ENCODE data around the gene COL10A1.

The COL10A1 gene

GRCh38 chr6:116152620-116153019 is 26.7 kb upstream of the COL10A1 start:
- Mint-ChIP-seq H3K27me3 (no peaks in the 10 kb centered on the region), H3K27ac (no peak overlapping the region), H3K9me3 (no peaks in the 10 kb centered on the region), H3K36me3 (ENCODE audit: insufficient read depth) (peaks cover 6% of the 10 kb centered on the region), H3K4me1 (ENCODE audit: low read depth in 2 of 2) (peaks cover 2% of the 10 kb centered on the region in 2 donors), H3K4me3 (no peak overlapping the region)
- no peak for DNase-seq
- ATAC-seq (replicated peaks) = no peak

DNA sequence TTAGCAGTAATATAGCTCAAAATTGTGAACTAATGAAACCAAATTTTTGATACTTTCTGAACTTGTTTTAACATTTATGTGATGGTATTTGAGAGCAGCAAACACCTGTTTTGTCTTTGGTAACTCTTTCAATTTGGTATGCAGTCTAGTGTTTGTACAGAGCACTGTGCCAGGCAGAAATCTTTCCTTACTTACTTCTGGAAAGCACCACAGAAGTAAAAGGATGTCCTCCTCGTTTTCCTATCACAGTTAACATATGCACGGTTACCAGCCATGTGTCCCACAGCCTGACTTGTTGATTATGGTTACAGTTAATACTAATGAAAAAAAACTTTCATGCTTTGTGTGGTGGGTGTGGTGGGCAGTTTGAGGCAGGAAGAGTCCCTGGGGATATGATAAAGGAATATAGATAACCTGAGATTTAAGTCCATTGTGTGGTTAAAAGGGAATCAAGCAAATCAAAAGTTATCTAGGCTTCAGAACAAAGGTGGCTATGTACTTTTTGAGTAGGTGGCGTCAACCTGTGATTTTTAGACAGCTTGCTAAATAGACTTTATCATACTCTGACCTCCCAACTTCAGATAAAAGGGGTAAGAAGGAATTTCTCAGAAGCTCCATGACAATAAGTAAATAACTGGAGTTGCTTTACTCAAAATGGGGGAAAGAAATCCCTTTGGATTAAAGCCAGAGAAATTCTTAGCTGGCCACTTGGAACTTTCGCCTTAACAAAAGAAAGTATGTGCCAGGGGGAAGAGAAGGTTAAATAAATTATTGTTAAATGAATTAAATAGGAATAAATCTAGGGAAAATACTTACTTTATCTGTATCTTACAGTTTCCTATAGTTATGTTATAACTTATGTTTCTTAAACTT is 20.1 kb upstream of the COL10A1 start:
- Mint-ChIP-seq H3K36me3 (ENCODE audit: insufficient read depth) (peaks cover 13% of the 10 kb centered on the region), H3K27ac (no peak overlapping the region), H3K4me1 (ENCODE audit: low read depth in 2 of 2) (peaks cover 2 to 3% of the 10 kb centered on the region in 2 donors), H3K4me3 (no peak overlapping the region), H3K27me3 (no peaks in the 10 kb centered on the region), H3K9me3 (no peaks in the 10 kb centered on the region)
- DNase-seq (no peak), ATAC-seq (replicated peaks) (no peak)

DNA sequence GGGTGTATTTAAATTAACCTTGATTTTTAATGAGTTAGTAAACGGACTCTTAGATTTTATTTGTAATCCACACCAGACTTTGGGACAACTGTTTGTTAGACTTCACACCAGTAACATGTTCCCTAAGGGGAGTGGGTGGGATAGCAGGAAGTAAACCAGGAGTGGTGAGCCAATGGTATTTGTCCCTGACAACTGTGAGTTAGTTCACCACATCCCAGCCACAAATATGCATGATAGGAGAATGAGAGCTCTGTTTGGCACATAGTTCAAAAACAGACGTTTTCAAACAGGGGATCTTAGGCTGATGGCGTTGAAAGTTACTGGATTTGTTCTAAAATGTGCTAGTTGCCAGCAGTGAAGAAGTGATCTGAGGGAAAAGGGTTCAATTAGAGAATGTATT is 18.7 kb upstream of the COL10A1 start:
- H3K4me3 Mint-ChIP-seq = no peak overlapping the region
- no peaks in the 10 kb centered on the region for H3K27me3 Mint-ChIP-seq
- peaks cover 3 to 5% of the 10 kb centered on the region in 2 donors for H3K4me1 Mint-ChIP-seq (ENCODE audit: low read depth in 2 of 2)
- H3K27ac Mint-ChIP-seq = no peak overlapping the region
- H3K36me3 Mint-ChIP-seq (ENCODE audit: insufficient read depth) = peaks cover 11% of the 10 kb centered on the region
- ATAC-seq (replicated peaks) (no peak), DNase-seq (no peak)
- H3K9me3 Mint-ChIP-seq = no peaks in the 10 kb centered on the region

DNA sequence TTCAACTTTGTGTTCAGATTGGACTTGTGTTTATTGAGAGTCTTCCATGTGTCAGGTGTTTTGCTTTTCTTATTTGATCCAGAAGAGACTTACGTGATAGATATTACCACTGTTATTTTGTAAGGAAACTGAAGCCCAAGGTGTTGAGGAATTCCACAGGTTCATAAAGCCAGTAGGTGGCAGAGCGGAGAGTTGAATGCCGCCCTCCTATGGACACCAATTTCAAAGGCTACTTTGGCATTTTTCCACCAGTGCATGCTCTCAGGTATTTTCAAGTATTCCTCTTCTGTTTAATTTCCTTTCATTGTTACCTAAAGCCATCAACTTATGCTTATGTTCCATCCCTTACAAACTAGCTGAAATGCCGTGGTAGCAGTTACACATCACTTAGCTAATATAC is 14.0 kb upstream of the COL10A1 start:
- H3K27me3 Mint-ChIP-seq = no peaks in the 10 kb centered on the region
- H3K36me3 Mint-ChIP-seq (ENCODE audit: insufficient read depth) = peaks cover 15% of the 10 kb centered on the region
- peaks cover 17 to 18% of the 10 kb centered on the region in 2 donors for H3K4me1 Mint-ChIP-seq (ENCODE audit: low read depth in 2 of 2)
- H3K4me3 Mint-ChIP-seq = no peak overlapping the region
- ATAC-seq (replicated peaks) = no peak
- no peaks in the 10 kb centered on the region for H3K9me3 Mint-ChIP-seq
- no peak for DNase-seq
- H3K27ac Mint-ChIP-seq = peak overlapping the region; percentile 26 to 54

- DNase-seq (peak; percentile 17 to 33 (median 29)), ATAC-seq (replicated peaks) (peak; percentile 92)
- Mint-ChIP-seq H3K9me3 (no peaks in the 10 kb centered on the region), H3K4me3 (peak overlapping the region; percentile 50 to 54), H3K4me1 (ENCODE audit: low read depth in 2 of 2) (peaks cover 25 to 28% of the 10 kb centered on the region in 2 donors), H3K27me3 (no peaks in the 10 kb centered on the region), H3K36me3 (ENCODE audit: insufficient read depth) (peaks cover 11% of the 10 kb centered on the region), H3K27ac (peak overlapping the region; percentile 84 to 88)
Measured at GRCh38 chr6:116136933-116137340, 11.0 kb upstream of the COL10A1 start.

- no peak for ATAC-seq (replicated peaks)
- peak overlapping the region; percentile 50 to 54 for H3K4me3 Mint-ChIP-seq
- peaks cover 25 to 28% of the 10 kb centered on the region in 2 donors for H3K4me1 Mint-ChIP-seq (ENCODE audit: low read depth in 2 of 2)
Measured at GRCh38 chr6:116136373-116136772, 10.4 kb upstream of the COL10A1 start.

GRCh38 chr6:116133453-116133852 is 7.5 kb upstream of the COL10A1 start:
- H3K9me3 Mint-ChIP-seq = no peaks in the 10 kb centered on the region
- no peak overlapping the region for H3K4me3 Mint-ChIP-seq
- peaks cover 22 to 28% of the 10 kb centered on the region in 2 donors for H3K4me1 Mint-ChIP-seq (ENCODE audit: low read depth in 2 of 2)
- peaks cover 8% of the 10 kb centered on the region for H3K36me3 Mint-ChIP-seq (ENCODE audit: insufficient read depth)
- no peak overlapping the region for H3K27ac Mint-ChIP-seq
- ATAC-seq (replicated peaks) (no peak), DNase-seq (no peak)
- no peaks in the 10 kb centered on the region for H3K27me3 Mint-ChIP-seq

More at GRCh38 chr6:116136373-116136772, 10.4 kb upstream of the COL10A1 start:
- Mint-ChIP-seq H3K27ac (peak overlapping the region; percentile 84 to 88), H3K36me3 (ENCODE audit: insufficient read depth) (peaks cover 11% of the 10 kb centered on the region), H3K27me3 (no peaks in the 10 kb centered on the region), H3K9me3 (no peaks in the 10 kb centered on the region)
- DNase-seq = no peak

DNA sequence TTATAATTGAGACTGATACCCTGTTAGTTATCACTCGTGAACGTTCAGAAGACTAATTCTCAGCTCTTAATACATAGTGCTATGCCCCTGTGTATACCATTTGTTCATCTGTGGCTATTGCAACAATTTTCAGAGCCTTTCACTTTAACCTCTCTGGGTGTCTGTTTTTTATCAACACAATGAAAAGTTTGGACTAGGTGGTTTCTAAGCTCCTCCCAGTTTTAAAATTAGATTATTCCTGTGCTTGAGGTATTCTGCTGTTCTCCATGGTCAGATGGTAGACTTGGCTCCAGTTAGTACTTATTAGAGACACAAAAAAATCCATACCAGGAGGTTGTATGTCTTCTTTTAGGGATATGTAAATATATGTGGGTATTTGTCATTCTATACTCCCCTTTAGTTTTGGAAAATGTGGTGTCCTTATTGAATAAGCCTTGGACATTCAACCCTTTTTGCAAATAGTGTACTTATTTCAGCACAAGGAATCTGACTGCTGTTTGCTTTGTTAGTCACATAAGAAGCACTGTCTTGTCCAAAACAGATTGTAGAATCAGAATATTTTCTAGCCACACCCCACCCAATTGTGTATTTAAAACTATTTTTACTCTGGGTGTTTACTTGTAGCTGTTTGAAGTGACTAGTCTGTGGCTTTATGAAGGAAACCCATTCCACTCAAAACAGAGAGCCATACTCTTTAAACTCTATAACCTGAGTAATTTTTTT is 2.0 kb upstream of the COL10A1 start:
- H3K36me3 Mint-ChIP-seq (ENCODE audit: insufficient read depth) = peaks cover 7% of the 10 kb centered on the region
- H3K27ac Mint-ChIP-seq = no peak overlapping the region
- H3K4me1 Mint-ChIP-seq (ENCODE audit: low read depth in 2 of 2) = no peaks in the 10 kb centered on the region
- H3K27me3 Mint-ChIP-seq = no peaks in the 10 kb centered on the region
- H3K9me3 Mint-ChIP-seq = no peaks in the 10 kb centered on the region
- ATAC-seq (replicated peaks) (no peak), DNase-seq (no peak)
- no peak overlapping the region for H3K4me3 Mint-ChIP-seq

- Mint-ChIP-seq H3K27me3 (no peaks in the 10 kb centered on the region), H3K9me3 (no peaks in the 10 kb centered on the region), H3K36me3 (ENCODE audit: insufficient read depth) (peaks cover 23% of the 10 kb centered on the region), H3K4me1 (ENCODE audit: low read depth in 2 of 2) (peaks cover 2 to 4% of the 10 kb centered on the region in 2 donors), H3K4me3 (no peak overlapping the region), H3K27ac (no peak overlapping the region)
- no peak for DNase-seq
- no peak for ATAC-seq (replicated peaks)
Measured at GRCh38 chr6:116120430-116120829, 5.5 kb downstream of the COL10A1 start.

- ATAC-seq (replicated peaks) (no peak), DNase-seq (no peak)
- H3K9me3 Mint-ChIP-seq = no peaks in the 10 kb centered on the region
- H3K27me3 Mint-ChIP-seq = no peaks in the 10 kb centered on the region
- H3K4me1 Mint-ChIP-seq (ENCODE audit: low read depth in 2 of 2) = peaks cover 2 to 4% of the 10 kb centered on the region in 2 donors
- H3K27ac Mint-ChIP-seq = no peak overlapping the region
- no peak overlapping the region for H3K4me3 Mint-ChIP-seq
- peaks cover 22% of the 10 kb centered on the region for H3K36me3 Mint-ChIP-seq (ENCODE audit: insufficient read depth)
Measured at GRCh38 chr6:116118608-116119007, 7.3 kb downstream of the COL10A1 start.

GRCh38 chr6:116115781-116116180 is 10.2 kb downstream of the COL10A1 start:
- Mint-ChIP-seq H3K36me3 (ENCODE audit: insufficient read depth) (peaks cover 35% of the 10 kb centered on the region), H3K9me3 (no peaks in the 10 kb centered on the region)

GRCh38 chr6:116113386-116113785 is 12.5 kb downstream of the COL10A1 start:
- peaks cover 34% of the 10 kb centered on the region for H3K36me3 Mint-ChIP-seq (ENCODE audit: insufficient read depth)
- peaks cover 1 to 3% of the 10 kb centered on the region in 2 donors for H3K4me1 Mint-ChIP-seq (ENCODE audit: low read depth in 2 of 2)
- ATAC-seq (replicated peaks) (no peak), DNase-seq (no peak)
- no peak overlapping the region for H3K4me3 Mint-ChIP-seq
- no peak overlapping the region for H3K27ac Mint-ChIP-seq
- no peaks in the 10 kb centered on the region for H3K27me3 Mint-ChIP-seq
- no peaks in the 10 kb centered on the region for H3K9me3 Mint-ChIP-seq

More at GRCh38 chr6:116115781-116116180, 10.2 kb downstream of the COL10A1 start:
- Mint-ChIP-seq H3K4me1 (ENCODE audit: low read depth in 2 of 2) (peaks cover 0 to 3% of the 10 kb centered on the region in 2 donors), H3K4me3 (no peak overlapping the region), H3K27ac (no peak overlapping the region), H3K27me3 (no peaks in the 10 kb centered on the region)
- DNase-seq (no peak), ATAC-seq (replicated peaks) (no peak)

DNA sequence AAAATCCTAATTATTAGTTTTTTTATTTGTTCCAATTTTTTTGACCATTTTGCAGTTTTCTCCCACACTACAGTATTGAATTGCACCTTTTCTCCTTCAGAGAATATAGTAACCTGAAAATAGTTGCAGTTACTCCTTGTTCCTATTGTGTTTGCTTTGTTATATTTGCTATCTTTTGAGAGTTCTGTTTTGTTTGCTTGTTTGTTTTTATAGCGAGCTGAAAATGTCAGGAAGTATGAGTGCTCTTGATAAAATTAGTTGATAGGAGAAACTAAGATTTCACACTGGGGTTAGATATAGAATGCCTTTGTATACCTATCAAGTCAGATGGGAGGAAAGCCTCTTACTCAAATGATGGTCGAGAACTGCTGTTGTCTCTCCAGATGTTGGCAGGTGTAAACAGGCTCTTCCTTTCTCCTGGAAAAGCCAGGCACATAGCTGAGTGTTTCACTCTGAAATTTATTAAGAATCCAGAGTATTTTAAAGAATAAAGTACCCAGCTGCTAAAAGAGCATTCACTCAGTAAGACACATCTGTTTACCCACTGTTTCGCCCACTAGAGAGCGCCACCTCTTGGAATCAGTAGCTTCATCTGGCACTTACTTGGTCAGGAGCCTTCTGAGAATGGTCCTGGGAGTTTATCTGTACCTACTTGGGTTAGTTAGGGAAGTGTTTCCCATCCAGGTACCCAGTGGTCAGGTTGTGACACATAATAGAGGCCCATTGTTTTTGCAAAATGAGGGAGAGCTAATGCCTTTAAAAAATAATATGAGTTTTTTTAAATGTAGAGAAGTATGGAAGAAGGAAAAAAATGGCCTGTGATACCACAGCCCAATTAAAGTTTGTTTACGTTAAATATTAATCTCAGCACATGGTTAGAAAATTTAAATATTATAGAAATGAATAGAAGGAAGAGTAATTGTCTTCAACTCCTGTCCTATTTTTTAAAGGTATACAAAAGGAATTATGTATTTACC is 14.1 kb downstream of the COL10A1 start:
- Mint-ChIP-seq H3K36me3 (ENCODE audit: insufficient read depth) (peaks cover 35% of the 10 kb centered on the region), H3K27ac (peak overlapping the region in 1 of 2 donors; percentile 41)

More for the DNA sequence above, 14.1 kb downstream of the COL10A1 start:
- peaks cover 1 to 3% of the 10 kb centered on the region in 2 donors for H3K4me1 Mint-ChIP-seq (ENCODE audit: low read depth in 2 of 2)
- ATAC-seq (replicated peaks) (peak; percentile 48), DNase-seq (peak in 1 of 3 experiments; percentile 12)
- no peaks in the 10 kb centered on the region for H3K9me3 Mint-ChIP-seq
- H3K4me3 Mint-ChIP-seq = no peak overlapping the region
- no peaks in the 10 kb centered on the region for H3K27me3 Mint-ChIP-seq
